Measurements from ENCODE around the gene NCAPH2.

NCAPH2 gene

GRCh38 chr22:50488886-50489285 is 19.1 kb upstream of the NCAPH2 start:
- CTCF ChIA-PET, result no interaction called here
- POLR2A ChIA-PET, result no interaction called here
- DNase-seq (ENCODE audit: extremely low spot score), result no peak
- TF ChIP-seq, protein P1, sequence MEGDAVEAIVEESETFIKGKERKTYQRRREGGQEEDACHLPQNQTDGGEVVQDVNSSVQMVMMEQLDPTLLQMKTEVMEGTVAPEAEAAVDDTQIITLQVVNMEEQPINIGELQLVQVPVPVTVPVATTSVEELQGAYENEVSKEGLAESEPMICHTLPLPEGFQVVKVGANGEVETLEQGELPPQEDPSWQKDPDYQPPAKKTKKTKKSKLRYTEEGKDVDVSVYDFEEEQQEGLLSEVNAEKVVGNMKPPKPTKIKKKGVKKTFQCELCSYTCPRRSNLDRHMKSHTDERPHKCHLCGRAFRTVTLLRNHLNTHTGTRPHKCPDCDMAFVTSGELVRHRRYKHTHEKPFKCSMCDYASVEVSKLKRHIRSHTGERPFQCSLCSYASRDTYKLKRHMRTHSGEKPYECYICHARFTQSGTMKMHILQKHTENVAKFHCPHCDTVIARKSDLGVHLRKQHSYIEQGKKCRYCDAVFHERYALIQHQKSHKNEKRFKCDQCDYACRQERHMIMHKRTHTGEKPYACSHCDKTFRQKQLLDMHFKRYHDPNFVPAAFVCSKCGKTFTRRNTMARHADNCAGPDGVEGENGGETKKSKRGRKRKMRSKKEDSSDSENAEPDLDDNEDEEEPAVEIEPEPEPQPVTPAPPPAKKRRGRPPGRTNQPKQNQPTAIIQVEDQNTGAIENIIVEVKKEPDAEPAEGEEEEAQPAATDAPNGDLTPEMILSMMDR (IDR thresholded peaks at IDR 0.05; ENCODE audit: control extremely low read depth, extremely low read depth, low read depth, missing control alignments), result no peak

DNA sequence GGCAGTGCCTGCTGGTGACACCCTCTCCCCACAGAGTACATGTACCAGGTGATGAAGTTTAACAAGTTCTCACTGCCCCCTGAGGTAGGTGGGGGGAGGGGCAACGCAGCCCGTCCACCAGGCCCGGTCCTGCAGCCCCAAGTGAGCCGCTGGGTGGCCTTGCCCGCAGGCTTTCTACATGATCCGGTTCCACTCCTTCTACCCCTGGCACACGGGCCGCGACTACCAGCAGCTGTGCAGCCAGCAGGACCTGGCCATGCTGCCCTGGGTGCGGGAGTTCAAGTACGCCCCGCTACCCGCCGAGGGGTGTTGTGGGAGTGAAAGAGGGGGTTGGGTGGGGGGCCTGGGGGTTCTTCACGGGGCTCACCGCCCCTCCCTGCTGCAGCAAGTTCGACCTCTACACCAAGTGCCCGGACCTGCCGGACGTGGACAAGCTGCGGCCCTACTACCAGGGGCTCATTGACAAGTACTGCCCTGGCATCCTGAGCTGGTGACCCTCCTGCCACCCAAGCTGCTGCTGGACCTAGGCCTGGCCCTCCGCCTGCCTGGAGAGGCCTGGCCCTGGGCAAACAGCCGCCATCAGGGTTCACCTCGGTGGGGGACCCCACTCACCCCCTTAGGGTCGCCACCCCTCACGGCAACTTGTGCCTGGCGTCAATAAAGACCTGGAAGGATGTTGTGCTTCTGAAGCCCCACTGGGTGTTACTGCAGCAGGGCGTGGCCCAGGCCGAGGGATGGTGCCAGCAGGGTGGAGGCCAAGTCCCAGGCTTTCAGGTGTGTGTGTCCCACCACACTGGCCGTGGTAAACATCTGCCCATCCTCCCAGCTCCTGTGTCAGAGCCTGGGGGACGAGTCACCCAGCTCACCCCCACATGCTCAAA is 18.4 kb upstream of the NCAPH2 start:
- ChIA-PET CTCF (no interaction called here), POLR2A (no interaction called here)
- no peak for DNase-seq (ENCODE audit: extremely low spot score)
- TF ChIP-seq, protein P1 (IDR thresholded peaks at IDR 0.05; ENCODE audit: control extremely low read depth, extremely low read depth, low read depth, missing control alignments), result no peak

GRCh38 chr22:50490531-50491308 is 17.3 kb upstream of the NCAPH2 start:
- POLR2A ChIA-PET, result no interaction called here
- TF ChIP-seq, protein P1 (IDR thresholded peaks at IDR 0.05; ENCODE audit: control extremely low read depth, extremely low read depth, low read depth, missing control alignments), result no peak
- no peak for DNase-seq (ENCODE audit: extremely low spot score)
- CTCF ChIA-PET, result no interaction called here

GRCh38 chr22:50497093-50497492 is 10.9 kb upstream of the NCAPH2 start:
- ChIA-PET POLR2A (no interaction called here), CTCF (interaction anchor here (0.8 to 2.8 kb wide), 20 partner anchors 9 to 258 kb away, joined by 3 to 12 read pairs (median 8); partner anchors contain the start of genes LMF2, MIOX, NCAPH2 and SCO2)
- TF ChIP-seq, protein P1 (IDR thresholded peaks at IDR 0.05; ENCODE audit: control extremely low read depth, extremely low read depth, low read depth, missing control alignments), result no peak
- no peak for DNase-seq (ENCODE audit: extremely low spot score)

GRCh38 chr22:50498322-50498890 is 9.6 kb upstream of the NCAPH2 start:
- TF ChIP-seq, protein P1 (IDR thresholded peaks at IDR 0.05; ENCODE audit: control extremely low read depth, extremely low read depth, low read depth, missing control alignments), result peak; percentile 75
- POLR2A ChIA-PET, result interaction anchor here (0.6 to 0.7 kb wide), 2 partner anchors 237 to 574 kb away, joined by 3 to 6 read pairs; partner anchors contain the start of gene MAPK12
- CTCF ChIA-PET, result interaction anchor here (0.7 to 2.8 kb wide), 32 partner anchors 8 to 257 kb away, joined by 3 to 12 read pairs (median 4); partner anchors contain the start of genes ADM2, LMF2, MIOX and NCAPH2
- peak; percentile 72 for DNase-seq (ENCODE audit: extremely low spot score)

DNA sequence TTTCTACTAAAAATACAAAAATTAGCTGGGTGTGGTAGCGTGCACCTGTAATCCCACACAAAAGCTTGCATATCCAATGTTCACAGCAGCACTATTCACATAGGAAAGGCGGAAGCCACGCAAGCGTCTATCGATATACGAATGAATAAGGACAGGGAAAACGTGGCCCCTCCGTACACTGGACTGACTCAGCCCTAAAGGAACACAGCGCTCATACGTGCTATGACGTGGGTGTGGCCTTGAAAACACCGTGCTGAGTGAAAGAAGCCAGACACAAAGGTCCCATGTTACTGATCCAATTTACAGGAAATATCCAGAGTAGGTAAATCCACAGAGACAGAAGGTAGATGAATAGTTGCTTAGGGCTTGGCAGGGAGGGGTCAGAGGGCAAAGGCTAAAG is 7.6 kb upstream of the NCAPH2 start:
- no peak for DNase-seq (ENCODE audit: extremely low spot score)
- CTCF ChIA-PET, result interaction anchor here (0.9 to 2.0 kb wide), 3 partner anchors 25 to 120 kb away, joined by 4 to 7 read pairs (median 4); partner anchors contain the start of gene SCO2
- TF ChIP-seq, protein P1 (IDR thresholded peaks at IDR 0.05; ENCODE audit: control extremely low read depth, extremely low read depth, low read depth, missing control alignments), result no peak
- POLR2A ChIA-PET, result interaction anchor here (0.7 kb wide), 2 partner anchors 30 to 60 kb away, joined by 3 to 4 read pairs; no protein-coding TSS in a partner anchor

All from GM10248 (cell line).